K562 (cell line): ENCODE results near the gene MEI4. TPM values are rescaled to one million over a fixed set of nuclear protein-coding genes. Genes with fewer than 3 reads are reported as not detected.

Experiments used
- ATAC-seq: fragments of 200-7000 bp; cut with Tn5 transposase; 3 replicates; pipeline ENCODE4 v1.9.1; 2020; ENCODE audit warnings: moderate library complexity
- BruUV-seq: library from RNA; stranded (reverse); fragments of 400-500 nt; replicated peaks from 2 replicates; lab custom pipeline; 2021; lab: Mats Ljungman, UMichigan
- CTCF ChIA-PET: fragments of 300-600 bp; formaldehyde crosslinking; extraction: SDS; loops from one replicate; lab custom pipeline; 2021; ENCODE audit warnings: low intra/inter-chr PET ratio; lab: Yijun Ruan, JAX
- POLR2A ChIA-PET: fragments of 300-600, 350-650 bp; sonication (Branson Sonifier 250); formaldehyde crosslinking; extraction: SDS; loops from one replicate; lab custom pipeline; 2021; ENCODE audit warnings: antibody characterized with exemption, inconsistent platforms; lab: Yijun Ruan, JAX
- DNase-seq, 4 experiments: peaks; one replicate each; pipeline versions ENCODE4 v3.0.0 to v3.0.0-alpha.2; 2011 to 2018; ENCODE audit warnings: low spot score in 3 of 4, mixed read lengths in 3 of 4; ENCODE audit errors: extremely low read depth in 1 of 4
- FAIRE-seq: peaks from 2 replicates; lab custom pipeline; 2011; peaks lifted over from hg19 to GRCh38; lab: Jason Lieb, UNC
- H2AFZ ChIP-seq: 2 replicates; pipeline ENCODE4 v1.6.0; 2011; ENCODE audit warnings: low read depth, low read length, control low read depth, inconsistent platforms
- H3K27ac ChIP-seq: fragments of 200-600 bp; 3 replicates; pipeline ENCODE4 v1.8.0; 2011; ENCODE audit warnings: low read depth, mild to moderate bottlenecking, control low read depth, inconsistent platforms, low read length, moderate library complexity, mixed read lengths; ENCODE audit errors: extremely low read depth
- H3K27me3 ChIP-seq, 2 experiments: fragments of 300-600 bp in 1 of 2; 2 replicates in 1 of 2; 3 replicates in 1 of 2; pipeline versions ENCODE4 v1.6.0 to v1.8.0; 2011; ENCODE audit warnings: inconsistent platforms in 2 of 2, low read length in 2 of 2, mild to moderate bottlenecking in 1 of 2, mixed read lengths in 1 of 2, moderate library complexity in 1 of 2; ENCODE audit not compliant: control insufficient read depth in 2 of 2, insufficient read depth in 2 of 2
- H3K36me3 ChIP-seq: fragments of 300-600 bp; 3 replicates; pipeline ENCODE4 v1.8.0; 2011; ENCODE audit warnings: mild to moderate bottlenecking, low read length, inconsistent platforms; ENCODE audit not compliant: control insufficient read depth, insufficient read depth
- H3K4me1 ChIP-seq, 2 experiments: fragments of 200-600 bp in 1 of 2; replicated peaks in 1 of 2; 2 replicates in 1 of 2; 3 replicates in 1 of 2; pipeline versions ENCODE4 v1.5.1 to v1.8.0; 2011; ENCODE audit warnings: inconsistent platforms in 2 of 2, low read length in 2 of 2, mild to moderate bottlenecking in 1 of 2, mixed read lengths in 1 of 2, moderate library complexity in 1 of 2; ENCODE audit not compliant: control insufficient read depth in 2 of 2, insufficient read depth in 2 of 2
- H3K4me2 ChIP-seq: 2 replicates; pipeline ENCODE4 v1.6.1; 2011; ENCODE audit warnings: low read length, control low read depth, inconsistent platforms, mixed read lengths; ENCODE audit not compliant: insufficient read depth
- H3K4me3 ChIP-seq: fragments of 200-600 bp; sonication (generic), shearing (Covaris generic); 2 replicates; pipeline ENCODE4 v1.5.1; 2016; ENCODE audit warnings: control low read depth, inconsistent platforms
- H3K79me2 ChIP-seq: fragments of 200-600 bp; 3 replicates; pipeline ENCODE4 v1.8.0; 2011; ENCODE audit warnings: low read length, inconsistent platforms; ENCODE audit not compliant: control insufficient read depth, insufficient read depth
- H3K9ac ChIP-seq, 2 experiments: 2 replicates each; pipeline versions ENCODE4 v1.6.0 to v1.6.1; 2011; ENCODE audit warnings: low read depth in 2 of 2, low read length in 2 of 2, control low read depth in 1 of 2, inconsistent platforms in 1 of 2, mild to moderate bottlenecking in 1 of 2, mixed read lengths in 1 of 2; ENCODE audit not compliant: insufficient read depth in 1 of 2
- H3K9me1 ChIP-seq: one replicate; pipeline ENCODE4 v1.6.0; 2011; ENCODE audit warnings: inconsistent platforms, mild to moderate bottlenecking, low read length, moderate library complexity; ENCODE audit not compliant: control insufficient read depth, insufficient read depth
- H3K9me3 ChIP-seq: replicated peaks from 2 replicates; pipeline ENCODE4 v1.5.1; 2011; ENCODE audit warnings: low read depth, low read length, inconsistent platforms; ENCODE audit not compliant: control insufficient read depth, insufficient read depth
- H4K20me1 ChIP-seq: replicated peaks from 2 replicates; pipeline ENCODE4 v1.6.1; 2011; ENCODE audit warnings: low read length, inconsistent platforms, mixed read lengths; ENCODE audit not compliant: control insufficient read depth, insufficient read depth
- MBD2 ChIP-seq: sonication (generic); IDR thresholded peaks from 2 replicates; pipeline ENCODE4 v1.6.1; 2016; ENCODE audit warnings: low read depth, borderline replicate concordance
- MCM7 ChIP-seq, 2 experiments: fragments of 450-650 bp; IDR thresholded peaks; 2 replicates each; pipeline ENCODE4 v1.6.1; 2016 to 2018
- NCOR1 ChIP-seq: fragments of 450-650 bp; IDR thresholded peaks from 2 replicates; pipeline ENCODE4 v1.6.1; 2016; ENCODE audit warnings: mild to moderate bottlenecking, moderate library complexity
- PRMT5 ChIP-seq: sonication (generic); formaldehyde crosslinking; IDR thresholded peaks from 2 replicates; pipeline ENCODE4 v1.5.0; 2020; ENCODE audit warnings: missing genetic modification reagents
- RNF219 ChIP-seq: fragments of 250-450 bp; sonication (Bioruptor Pico); IDR thresholded peaks from 2 replicates; pipeline ENCODE4 v1.5.0; 2022; ENCODE audit warnings: mild to moderate bottlenecking
- TFE3 ChIP-seq: fragments of 450-650 bp; formaldehyde crosslinking; IDR thresholded peaks from 2 replicates; pipeline ENCODE4 v1.4.0; 2020; ENCODE audit warnings: mild to moderate bottlenecking, mixed read lengths
- ZNF197 ChIP-seq: fragments of 200-800 bp; sonication (Bioruptor generic); IDR thresholded peaks from 2 replicates; pipeline ENCODE4 v1.6.1; 2016; ENCODE audit warnings: low read depth, missing genetic modification characterization, missing compliant biosample characterization
- ZNF592 ChIP-seq: fragments of 450-650 bp; IDR thresholded peaks from 2 replicates; pipeline ENCODE4 v1.6.1; 2017; ENCODE audit warnings: antibody characterized with exemption, mild to moderate bottlenecking
- ZNF717 ChIP-seq: fragments of 250-450 bp; sonication (Bioruptor Pico); IDR thresholded peaks from 2 replicates; pipeline ENCODE4 v1.5.0; 2021
- WGBS: fragments of 100-300 bp; shearing (Covaris generic); methylation state at CpG from one replicate; pipeline ENCODE4 v1.1.6; 2016; ENCODE audit warnings: low coverage, mixed read lengths; ENCODE audit not compliant: insufficient coverage; ENCODE audit errors: missing lambda C conversion rate; 5-methylcytosine and 5-hydroxymethylcytosine counted together
- in situ Hi-C: fragments of 300-500 bp; cut with MboI; formaldehyde crosslinking; loops from 4 replicates; pipeline ENCODE4 v1.15.0; 2018; ENCODE audit warnings: inconsistent platforms, mixed read lengths
- intact Hi-C: fragments of 100-400 bp; cut with micrococcal nuclease; formaldehyde crosslinking; loops from 2 replicates; pipeline ENCODE4 v1.14.2; 2022
- polyA plus RNA-seq, 8 experiments: library from polyadenylated mRNA; depleted of rRNA in 4 of 8; stranded (reverse) in 5 of 8; unstranded in 3 of 8; fragments of >200 nt; fragmentation: Nextera tagmentation in 2 of 8; fragmentation: Illumina TruSeq in 1 of 8; extraction: Ambion mirVana in 2 of 8; extraction: Trizol in 1 of 8; gene quantifications; 2 replicates each; pipeline versions ENCODE4 v1.2.1 to v1.2.3, GENCODE V29; 2011 to 2014; ENCODE audit warnings: inconsistent platforms in 1 of 8, missing spikeins in 1 of 8
- total RNA-seq, 7 experiments: library from RNA; depleted of rRNA in 6 of 7; stranded (reverse); fragments of >200 nt in 6 of 7; fragmentation: Illumina TruSeq in 2 of 7; extraction: Trizol in 2 of 7; gene quantifications; 2 replicates each; pipeline versions ENCODE4 v1.2.1 to v1.2.3, GENCODE V29; 2011 to 2021; ENCODE audit warnings: low replicate concordance in 1 of 7

Gene MEI4
- total and polyA plus RNA-seq, 9 of the 15 experiments (the other 6 are each of a cell fraction or from before 2014, with no cell fraction given) = not detected

- no peak overlapping the region for H3K27ac ChIP-seq
- no peaks in the 10 kb centered on the region for H3K4me1 ChIP-seq
- H3K9ac ChIP-seq = no peak overlapping the region
- WGBS = 0% methylated on average over 1 of the region's 1 CpG
- no TSS peak for BruUV-seq
- in situ Hi-C loops = no loop called here
- no peaks in the 10 kb centered on the region for H3K79me2 ChIP-seq
- no peak overlapping the region for H3K4me3 ChIP-seq
- H3K36me3 ChIP-seq = no peaks in the 10 kb centered on the region
- no peaks in the 10 kb centered on the region for H4K20me1 ChIP-seq
- intact Hi-C loops = no loop called here
- no peaks in the 10 kb centered on the region for H3K27me3 ChIP-seq
- ChIA-PET POLR2A (no interaction called here), CTCF (no interaction called here)
- no peaks in the 10 kb centered on the region for H3K9me1 ChIP-seq
- DNase-seq (no peak), FAIRE-seq (no peak), ATAC-seq (no peak)
- no peak overlapping the region for H2AFZ ChIP-seq
- H3K4me2 ChIP-seq = no peak overlapping the region
- no peaks in the 10 kb centered on the region; the same call in none of the 2 replicates for H3K9me3 ChIP-seq
- TF ChIP-seq ZNF717 (no peak), MCM7 (IDR thresholded peaks at IDR 0.05) (no peak), ZNF592 (no peak), NCOR1 (no peak), ZNF197 (CRISPR knock-in tag) (no peak), RNF219 (CRISPR knock-in tag) (no peak), TFE3 (CRISPR knock-in tag) (no peak), MBD2 (no peak), PRMT5 (CRISPR knock-in tag) (no peak)
Measured at GRCh38 chr6:77774457-77774856, 121.6 kb downstream of the MEI4 start.
